NT2/D1 (cell line): ENCODE results near the gene FBXO28.

Experiments
- DNase-seq: peaks from one replicate; pipeline ENCODE4 v3.0.0-alpha.2; 2011; ENCODE audit warnings: low read depth, low spot score
- H3K27me3 ChIP-seq: 2 replicates; pipeline ENCODE4 v1.6.0; 2011; ENCODE audit warnings: mild to moderate bottlenecking; ENCODE audit not compliant: insufficient read length, insufficient read depth
- H3K36me3 ChIP-seq: 2 replicates; pipeline ENCODE4 v1.6.1; 2011; ENCODE audit warnings: mild to moderate bottlenecking, low read length, mixed read lengths; ENCODE audit not compliant: insufficient read depth, insufficient read length
- H3K4me1 ChIP-seq: 2 replicates; pipeline ENCODE4 v1.5.1; 2011; ENCODE audit not compliant: insufficient read depth, insufficient read length
- H3K4me3 ChIP-seq: 2 replicates; pipeline ENCODE4 v1.5.1; 2011; ENCODE audit warnings: low read depth; ENCODE audit not compliant: insufficient read length
- H3K9ac ChIP-seq: 2 replicates; pipeline ENCODE4 v1.6.0; 2011; ENCODE audit warnings: low read depth; ENCODE audit not compliant: insufficient read length
- H3K9me3 ChIP-seq: 2 replicates; pipeline ENCODE4 v1.5.1; 2011; ENCODE audit warnings: mild to moderate bottlenecking, low read length; ENCODE audit not compliant: insufficient read depth
- SUZ12 ChIP-seq: IDR thresholded peaks from 2 replicates; pipeline ENCODE4 v1.6.1; 2011; ENCODE audit not compliant: insufficient read length, insufficient read depth; ENCODE audit errors: extremely low read depth
- YY1 ChIP-seq: IDR thresholded peaks from 2 replicates; pipeline ENCODE4 v1.6.1; 2011; ENCODE audit not compliant: insufficient read length, insufficient read depth
- ZNF274 ChIP-seq: IDR thresholded peaks from 2 replicates; pipeline ENCODE4 v1.6.1; 2011; ENCODE audit warnings: mild to moderate bottlenecking, low read depth, low read length

FBXO28 gene

GRCh38 chr1:224189561-224189960, 75.7 kb downstream of the FBXO28 start:
- Histone ChIP-seq H3K9me3 (peaks cover 14% of the 10 kb centered on the region; the same call in 1 of the 2 replicates), H3K27me3 (no peaks in the 10 kb centered on the region), H3K36me3 (peaks cover 76% of the 10 kb centered on the region), H3K9ac (no peak overlapping the region), H3K4me3 (no peak overlapping the region), H3K4me1 (peaks cover 5% of the 10 kb centered on the region)
- no peak for DNase-seq
- TF ChIP-seq YY1, result no peak
- no peak for TF ChIP-seq SUZ12
- no peak for TF ChIP-seq ZNF274

GRCh38 chr1:224192082-224192788, 78.3 kb downstream of the FBXO28 start:
- DNase-seq, result no peak
- Histone ChIP-seq H3K4me1 (no peaks in the 10 kb centered on the region), H3K9ac (no peak overlapping the region), H3K9me3 (peaks cover 14% of the 10 kb centered on the region; the same call in 1 of the 2 replicates), H3K36me3 (peaks cover 58% of the 10 kb centered on the region), H3K27me3 (no peaks in the 10 kb centered on the region), H3K4me3 (no peak overlapping the region)
- TF ChIP-seq SUZ12, result no peak
- TF ChIP-seq YY1, result no peak
- TF ChIP-seq ZNF274, result no peak

- Histone ChIP-seq H3K27me3 (no peaks in the 10 kb centered on the region), H3K4me3 (no peak overlapping the region), H3K9ac (no peak overlapping the region), H3K36me3 (peaks cover 48% of the 10 kb centered on the region), H3K9me3 (peaks cover 2% of the 10 kb centered on the region; the same call in 1 of the 2 replicates), H3K4me1 (peaks cover 3% of the 10 kb centered on the region)
- TF ChIP-seq ZNF274 (no peak), SUZ12 (no peak), YY1 (no peak)
- no peak for DNase-seq
These were observed 79.5 kb downstream of the FBXO28 start for GRCh38 chr1:224193319-224193966.

- H3K4me3 ChIP-seq, result no peak overlapping the region
- DNase-seq, result no peak
- no peak overlapping the region for H3K9ac ChIP-seq
- H3K4me1 ChIP-seq, result peaks cover 3% of the 10 kb centered on the region
- no peaks in the 10 kb centered on the region for H3K27me3 ChIP-seq
- H3K9me3 ChIP-seq, result no peaks in the 10 kb centered on the region
- no peak for TF ChIP-seq YY1
- no peak for TF ChIP-seq ZNF274
- TF ChIP-seq SUZ12, result no peak
- peaks cover 27% of the 10 kb centered on the region for H3K36me3 ChIP-seq
These were observed 83.1 kb downstream of the FBXO28 start for GRCh38 chr1:224196813-224197600.

- DNase-seq, result no peak
- TF ChIP-seq SUZ12, result no peak
- TF ChIP-seq ZNF274, result no peak
- no peak for TF ChIP-seq YY1
- no peak overlapping the region for H3K4me3 ChIP-seq
These were observed 84.7 kb downstream of the FBXO28 start for GRCh38 chr1:224198572-224198971.

GRCh38 chr1:224199679-224200078, 85.8 kb downstream of the FBXO28 start:
- Histone ChIP-seq H3K9me3 (no peaks in the 10 kb centered on the region), H3K9ac (no peak overlapping the region), H3K27me3 (no peaks in the 10 kb centered on the region), H3K4me1 (peaks cover 12% of the 10 kb centered on the region), H3K4me3 (no peak overlapping the region), H3K36me3 (peaks cover 5% of the 10 kb centered on the region)
- TF ChIP-seq ZNF274 (no peak), YY1 (no peak), SUZ12 (no peak)
- no peak for DNase-seq

More at GRCh38 chr1:224198572-224198971, 84.7 kb downstream of the FBXO28 start:
- peaks cover 9% of the 10 kb centered on the region for H3K4me1 ChIP-seq
- H3K27me3 ChIP-seq, result no peaks in the 10 kb centered on the region
- H3K9ac ChIP-seq, result no peak overlapping the region
- H3K9me3 ChIP-seq, result no peaks in the 10 kb centered on the region
- H3K36me3 ChIP-seq, result peaks cover 13% of the 10 kb centered on the region

- TF ChIP-seq SUZ12 (no peak), YY1 (no peak), ZNF274 (no peak)
- Histone ChIP-seq H3K9ac (no peak overlapping the region), H3K4me1 (peaks cover 13% of the 10 kb centered on the region), H3K9me3 (no peaks in the 10 kb centered on the region), H3K27me3 (no peaks in the 10 kb centered on the region), H3K4me3 (no peak overlapping the region), H3K36me3 (no peaks in the 10 kb centered on the region)
- DNase-seq, result no peak
These were observed 87.5 kb downstream of the FBXO28 start for GRCh38 chr1:224201383-224201782.
